Measurements from ENCODE around the gene CNN1. TPM values are rescaled to one million over a fixed set of nuclear protein-coding genes. Genes with fewer than 3 reads are reported as not detected.

The CNN1 gene
- total and polyA plus RNA-seq, 9 donors, result 40.4 to 144 (median 72.4) TPM

DNA sequence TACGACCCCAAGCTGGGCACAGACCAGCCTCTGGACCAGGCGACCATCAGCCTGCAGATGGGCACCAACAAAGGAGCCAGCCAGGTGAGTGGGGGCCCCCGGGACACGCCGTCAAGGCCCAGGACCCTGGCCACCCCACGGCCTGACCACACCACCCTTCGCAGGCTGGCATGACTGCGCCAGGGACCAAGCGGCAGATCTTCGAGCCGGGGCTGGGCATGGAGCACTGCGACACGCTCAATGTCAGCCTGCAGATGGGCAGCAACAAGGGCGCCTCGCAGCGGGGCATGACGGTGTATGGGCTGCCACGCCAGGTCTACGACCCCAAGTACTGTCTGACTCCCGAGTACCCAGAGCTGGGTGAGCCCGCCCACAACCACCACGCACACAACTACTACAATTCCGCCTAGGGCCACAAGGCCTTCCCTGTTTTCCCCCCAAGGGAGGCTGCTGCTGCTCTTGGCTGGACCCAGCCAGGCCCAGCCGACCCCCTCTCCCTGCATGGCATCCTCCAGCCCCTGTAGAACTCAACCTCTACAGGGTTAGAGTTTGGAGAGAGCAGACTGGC is 10.8 kb downstream of the CNN1 start:
- DNase-seq, result no peak
- 87% methylated on average over 23 of the region's 24 CpGs for WGBS (ENCODE audit: insufficient coverage)
- Histone ChIP-seq H3K27ac (ENCODE audit: low read length) (no peak overlapping the region), H3K9me3 (replicated peaks; ENCODE audit: control insufficient read depth, low read depth, low read length) (no peaks in the 10 kb centered on the region), H3K36me3 (ENCODE audit: control insufficient read depth, insufficient read depth, low read length) (peaks cover 28% of the 10 kb centered on the region), H3K4me1 (ENCODE audit: control insufficient read depth, insufficient read depth, low read length) (no peaks in the 10 kb centered on the region), H3K27me3 (ENCODE audit: control insufficient read depth, insufficient read depth, low read length) (no peaks in the 10 kb centered on the region), H3K4me3 (ENCODE audit: low read length) (no peak overlapping the region)

DNA sequence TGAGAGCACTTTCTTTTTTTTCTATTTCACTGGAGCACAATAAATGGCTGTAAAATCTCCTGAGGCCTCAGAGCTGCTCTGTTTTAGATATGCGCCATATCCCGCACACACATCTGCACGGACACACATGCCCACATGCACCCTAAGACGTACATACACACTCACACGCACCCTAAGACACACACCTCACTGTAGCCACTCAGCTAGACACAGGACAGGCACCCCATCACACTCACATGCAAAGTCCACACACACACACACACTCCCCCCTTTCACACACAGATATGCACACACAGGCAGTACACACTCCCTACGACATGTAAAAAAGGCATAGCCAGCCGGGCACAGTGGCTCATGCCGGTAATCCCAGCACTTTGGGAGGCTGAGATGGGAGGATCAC is 11.6 kb downstream of the CNN1 start:
- Histone ChIP-seq H3K36me3 (ENCODE audit: control insufficient read depth, insufficient read depth, low read length) (peaks cover 31% of the 10 kb centered on the region), H3K4me3 (ENCODE audit: low read length) (no peak overlapping the region), H3K27ac (ENCODE audit: low read length) (no peak overlapping the region), H3K4me1 (ENCODE audit: control insufficient read depth, insufficient read depth, low read length) (no peaks in the 10 kb centered on the region), H3K9me3 (replicated peaks; ENCODE audit: control insufficient read depth, low read depth, low read length) (no peaks in the 10 kb centered on the region), H3K27me3 (ENCODE audit: control insufficient read depth, insufficient read depth, low read length) (no peaks in the 10 kb centered on the region)
- 90% methylated on average over 5 of the region's 8 CpGs for WGBS (ENCODE audit: insufficient coverage)
- no peak for DNase-seq

DNA sequence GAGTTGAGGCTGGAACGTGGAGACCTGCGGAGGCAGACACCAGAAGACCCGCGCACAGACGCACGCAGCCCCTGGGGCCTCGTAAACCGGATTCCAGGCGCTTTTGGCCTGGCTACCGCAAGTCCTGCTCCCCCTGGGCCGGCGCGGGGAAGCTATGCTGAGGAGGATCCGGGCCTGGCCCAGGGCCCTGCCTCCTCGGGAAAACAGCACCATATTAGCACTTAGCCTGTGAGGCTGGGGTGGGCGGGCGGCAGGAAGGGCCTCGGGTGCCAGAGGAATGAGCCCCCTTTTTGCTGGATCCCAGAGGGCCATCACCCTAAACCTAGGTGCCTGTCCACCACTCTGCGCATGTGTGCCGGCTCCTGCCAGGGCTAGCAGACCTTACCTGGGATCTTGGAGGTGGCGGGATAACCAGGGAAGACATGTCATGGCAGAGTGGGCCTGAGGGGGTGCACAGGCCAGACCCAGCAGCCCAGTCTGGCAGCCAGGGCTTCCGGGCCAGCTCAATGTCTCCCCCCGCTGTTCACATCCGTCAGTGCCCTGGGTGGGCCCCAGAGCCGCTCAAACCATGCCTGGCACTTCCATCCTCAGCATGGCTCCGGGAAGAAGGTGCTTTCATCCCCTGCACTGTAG is 13.1 kb downstream of the CNN1 start:
- H3K36me3 ChIP-seq (ENCODE audit: control insufficient read depth, insufficient read depth, low read length), result peaks cover 36% of the 10 kb centered on the region
- 48% methylated on average over 22 of the region's 26 CpGs for WGBS (ENCODE audit: insufficient coverage)
- no peak overlapping the region for H3K4me3 ChIP-seq (ENCODE audit: low read length)
- H3K4me1 ChIP-seq (ENCODE audit: control insufficient read depth, insufficient read depth, low read length), result no peaks in the 10 kb centered on the region
- no peaks in the 10 kb centered on the region for H3K9me3 ChIP-seq (replicated peaks; ENCODE audit: control insufficient read depth, low read depth, low read length)
- H3K27ac ChIP-seq (ENCODE audit: low read length), result no peak overlapping the region
- peak; percentile 36 for DNase-seq
- no peaks in the 10 kb centered on the region for H3K27me3 ChIP-seq (ENCODE audit: control insufficient read depth, insufficient read depth, low read length)

DNA sequence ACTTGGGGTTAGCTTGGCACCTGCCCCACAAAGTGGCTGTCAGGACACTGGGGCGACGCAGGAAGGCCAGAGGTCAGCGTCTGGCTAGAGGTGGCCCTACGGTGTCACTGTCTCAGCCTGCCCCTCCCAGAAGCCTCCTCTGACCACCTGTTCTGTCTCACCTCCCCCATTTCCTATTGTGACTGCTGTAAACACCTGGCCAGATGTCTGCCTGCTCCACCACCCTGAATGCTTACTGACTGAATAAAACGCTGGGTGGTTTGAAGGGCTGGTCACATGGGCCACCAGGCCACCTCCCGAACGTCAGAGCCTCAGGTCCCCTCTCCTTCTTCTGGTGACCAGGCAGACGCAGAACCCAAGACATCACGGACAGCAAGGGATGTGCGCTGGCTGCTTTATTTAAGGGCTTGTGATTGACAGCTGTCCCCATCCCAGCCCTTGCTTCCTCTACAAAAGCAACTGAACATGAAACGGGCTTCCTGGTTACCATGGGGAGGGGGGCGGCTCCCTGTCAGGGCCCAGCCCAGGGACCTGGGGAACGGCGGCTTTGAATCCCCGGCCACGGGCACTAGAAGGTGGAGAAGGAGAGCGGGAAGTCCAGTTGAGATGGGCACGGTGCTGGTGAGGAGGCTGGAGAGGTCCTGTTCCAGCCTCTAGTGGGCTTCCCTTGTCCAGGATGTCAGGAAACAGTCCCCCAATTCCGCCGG is 14.2 kb downstream of the CNN1 start:
- Histone ChIP-seq H3K9me3 (replicated peaks; ENCODE audit: control insufficient read depth, low read depth, low read length) (no peaks in the 10 kb centered on the region), H3K36me3 (ENCODE audit: control insufficient read depth, insufficient read depth, low read length) (peaks cover 37% of the 10 kb centered on the region), H3K27ac (ENCODE audit: low read length) (no peak overlapping the region), H3K27me3 (ENCODE audit: control insufficient read depth, insufficient read depth, low read length) (no peaks in the 10 kb centered on the region), H3K4me3 (ENCODE audit: low read length) (no peak overlapping the region), H3K4me1 (ENCODE audit: control insufficient read depth, insufficient read depth, low read length) (peaks cover 2% of the 10 kb centered on the region)
- 80% methylated on average over 17 of the region's 20 CpGs for WGBS (ENCODE audit: insufficient coverage)
- DNase-seq, result no peak

DNA sequence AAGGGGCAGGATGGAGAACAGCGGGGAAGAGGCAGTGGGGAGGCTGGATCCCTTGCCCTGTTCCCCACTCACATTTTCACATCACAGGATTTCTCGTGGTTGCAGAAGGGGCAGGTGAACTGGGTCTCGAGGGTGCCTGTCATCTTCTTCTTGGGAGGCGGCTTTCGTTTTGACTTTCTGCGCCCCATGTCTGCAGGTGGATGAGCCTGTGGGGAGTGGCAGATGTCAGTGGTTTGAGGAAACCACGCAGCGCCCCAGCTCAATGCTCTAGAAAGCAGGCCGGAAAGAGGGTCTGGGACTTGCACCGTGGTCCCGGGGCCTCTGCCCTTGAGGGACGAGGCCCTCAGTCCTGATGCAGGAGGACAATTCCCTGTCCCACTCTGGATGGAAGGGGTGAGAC is 15.5 kb downstream of the CNN1 start:
- H3K27ac ChIP-seq (ENCODE audit: low read length), result no peak overlapping the region
- no peak for DNase-seq
- WGBS (ENCODE audit: insufficient coverage), result 96% methylated on average over 8 of the region's 12 CpGs
- H3K36me3 ChIP-seq (ENCODE audit: control insufficient read depth, insufficient read depth, low read length), result peaks cover 37% of the 10 kb centered on the region
- peaks cover 10% of the 10 kb centered on the region for H3K4me1 ChIP-seq (ENCODE audit: control insufficient read depth, insufficient read depth, low read length)
- no peaks in the 10 kb centered on the region for H3K27me3 ChIP-seq (ENCODE audit: control insufficient read depth, insufficient read depth, low read length)
- no peak overlapping the region for H3K4me3 ChIP-seq (ENCODE audit: low read length)
- no peaks in the 10 kb centered on the region for H3K9me3 ChIP-seq (replicated peaks; ENCODE audit: control insufficient read depth, low read depth, low read length)

DNA sequence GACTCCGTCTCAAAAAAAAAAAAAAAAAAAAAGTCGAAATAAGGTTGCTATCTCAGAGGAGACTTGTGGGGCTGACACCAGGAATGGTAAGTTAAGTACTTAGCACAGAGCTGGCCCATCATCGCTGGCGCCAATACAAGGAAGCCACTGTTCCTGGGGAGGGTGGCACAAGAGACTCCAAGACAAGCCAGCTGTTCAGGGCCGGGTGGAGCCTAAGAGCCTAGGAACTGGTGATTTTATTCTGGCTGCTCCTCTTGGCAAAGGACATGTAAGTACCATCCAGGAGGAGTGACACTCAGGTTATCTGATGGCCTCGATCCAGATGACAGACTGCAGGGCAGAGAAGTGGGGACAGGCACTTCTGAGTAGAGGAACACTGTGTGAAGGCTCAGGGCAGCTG is 16.6 kb downstream of the CNN1 start:
- no peaks in the 10 kb centered on the region for H3K9me3 ChIP-seq (replicated peaks; ENCODE audit: control insufficient read depth, low read depth, low read length)
- no peak overlapping the region for H3K27ac ChIP-seq (ENCODE audit: low read length)
- H3K4me1 ChIP-seq (ENCODE audit: control insufficient read depth, insufficient read depth, low read length), result peaks cover 18% of the 10 kb centered on the region
- H3K27me3 ChIP-seq (ENCODE audit: control insufficient read depth, insufficient read depth, low read length), result no peaks in the 10 kb centered on the region
- peaks cover 37% of the 10 kb centered on the region for H3K36me3 ChIP-seq (ENCODE audit: control insufficient read depth, insufficient read depth, low read length)
- WGBS (ENCODE audit: insufficient coverage), result 85% methylated on average over 5 of the region's 6 CpGs
- H3K4me3 ChIP-seq (ENCODE audit: low read length), result no peak overlapping the region
- DNase-seq, result no peak

DNA sequence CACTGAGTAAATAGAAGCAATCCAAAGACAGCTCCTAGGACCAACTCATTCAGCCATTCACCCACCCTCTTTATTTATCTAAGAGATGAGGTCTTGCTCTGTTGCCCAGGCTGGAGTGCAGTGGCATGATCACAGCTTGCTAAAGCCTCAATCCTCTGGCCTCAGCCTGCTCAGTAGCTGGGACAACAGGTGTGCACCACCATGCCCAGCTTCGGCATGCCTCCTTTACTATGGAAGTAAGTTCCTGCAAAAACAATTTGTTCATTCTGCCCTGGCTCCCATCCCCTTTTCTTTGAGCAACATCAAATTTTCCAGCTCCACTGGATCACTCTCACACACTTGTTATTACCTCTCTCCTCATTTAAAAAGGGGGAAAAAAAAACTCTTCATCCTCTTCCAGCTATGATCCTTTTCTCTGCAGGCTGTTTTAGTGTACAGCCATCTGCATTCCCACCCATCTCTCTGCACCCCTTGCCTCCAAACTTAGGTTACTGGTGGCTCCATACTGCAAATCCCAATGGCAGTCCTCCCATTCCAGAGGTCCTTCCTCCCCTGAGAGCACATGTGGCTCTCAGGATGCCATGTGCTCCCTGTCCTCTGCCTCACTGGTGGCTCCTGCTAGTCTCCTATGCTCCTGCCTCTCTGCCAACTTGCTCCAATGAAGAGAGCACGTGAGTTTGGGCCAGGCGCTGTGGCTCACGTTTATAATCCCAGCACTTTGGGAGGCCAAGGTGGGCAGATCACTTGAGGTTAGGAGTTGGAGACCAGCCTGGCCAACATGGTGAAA is 18.2 kb downstream of the CNN1 start:
- WGBS (ENCODE audit: insufficient coverage), result 89% methylated on average over 2 of the region's 4 CpGs
- Histone ChIP-seq H3K4me3 (ENCODE audit: low read length) (no peak overlapping the region), H3K27me3 (ENCODE audit: control insufficient read depth, insufficient read depth, low read length) (no peaks in the 10 kb centered on the region), H3K9me3 (replicated peaks; ENCODE audit: control insufficient read depth, low read depth, low read length) (no peaks in the 10 kb centered on the region), H3K27ac (ENCODE audit: low read length) (no peak overlapping the region), H3K36me3 (ENCODE audit: control insufficient read depth, insufficient read depth, low read length) (peaks cover 37% of the 10 kb centered on the region), H3K4me1 (ENCODE audit: control insufficient read depth, insufficient read depth, low read length) (peaks cover 20% of the 10 kb centered on the region)
- DNase-seq, result no peak

DNA sequence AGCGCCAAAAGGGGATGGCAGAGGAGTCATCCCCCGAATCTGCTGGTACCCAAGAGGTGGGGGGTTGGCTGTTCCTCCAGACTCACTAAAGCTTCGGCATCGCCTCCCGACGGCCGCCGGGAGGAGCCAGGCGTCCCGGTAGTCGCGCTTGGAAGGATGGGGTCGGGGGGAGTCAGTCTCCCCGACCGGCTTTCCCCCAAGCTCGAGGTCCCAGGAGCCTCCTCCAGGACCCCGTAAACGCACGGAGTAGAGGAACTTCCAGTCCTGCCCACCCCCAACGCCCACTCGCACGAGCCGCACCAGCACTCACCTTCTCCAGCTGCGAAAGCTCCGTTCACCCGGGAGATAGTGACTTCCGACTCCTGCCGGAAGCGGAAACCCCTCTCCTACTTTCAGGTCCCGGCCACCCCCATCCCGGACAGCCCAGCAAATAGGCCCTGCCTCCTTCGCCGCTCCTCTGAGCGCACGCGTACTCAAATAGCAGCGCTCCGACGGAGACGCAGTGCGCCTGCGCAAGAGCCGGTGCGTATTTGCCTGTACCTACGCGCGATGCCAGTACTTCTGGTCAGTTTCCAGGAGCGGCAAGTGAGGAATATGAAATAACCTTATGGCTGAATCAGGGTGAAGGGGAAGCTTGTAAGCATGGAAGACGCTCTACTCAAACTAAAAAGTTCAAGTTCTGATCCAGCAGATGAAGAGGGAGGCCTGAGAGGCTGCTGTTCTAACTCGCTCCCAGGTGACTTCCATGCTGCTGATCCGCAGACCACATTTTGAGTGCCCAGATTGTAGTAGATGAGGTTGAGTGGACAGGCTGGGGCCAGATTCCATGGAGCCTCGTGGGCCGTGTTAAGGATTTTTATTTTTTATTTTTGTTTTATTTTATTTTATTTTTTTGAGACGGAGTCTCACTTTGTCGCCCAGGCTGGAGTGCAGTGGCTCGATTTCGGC is 20.5 kb downstream of the CNN1 start, which contains the start of gene ELOF1:
Gene ELOF1, minus strand, starts transcription at position 350 of the 948 bp plus-strand sequence. CDS start 4,883 bp downstream, outside the sequence.
- Histone ChIP-seq H3K9me3 (replicated peaks; ENCODE audit: control insufficient read depth, low read depth, low read length) (no peaks in the 10 kb centered on the region), H3K4me3 (ENCODE audit: low read length) (peak within 1 kb of the TSS; percentile 94), H3K27me3 (ENCODE audit: control insufficient read depth, insufficient read depth, low read length) (no peaks in the 10 kb centered on the region), H3K36me3 (ENCODE audit: control insufficient read depth, insufficient read depth, low read length) (peaks cover 16% of the 10 kb centered on the region), H3K4me1 (ENCODE audit: control insufficient read depth, insufficient read depth, low read length) (peaks cover 20% of the 10 kb centered on the region), H3K27ac (ENCODE audit: low read length) (peak within 1 kb of the TSS; percentile 76)
- WGBS (ENCODE audit: insufficient coverage), result 0% methylated on average over 34 of the region's 57 CpGs
- peak; percentile 99 for DNase-seq

DNA sequence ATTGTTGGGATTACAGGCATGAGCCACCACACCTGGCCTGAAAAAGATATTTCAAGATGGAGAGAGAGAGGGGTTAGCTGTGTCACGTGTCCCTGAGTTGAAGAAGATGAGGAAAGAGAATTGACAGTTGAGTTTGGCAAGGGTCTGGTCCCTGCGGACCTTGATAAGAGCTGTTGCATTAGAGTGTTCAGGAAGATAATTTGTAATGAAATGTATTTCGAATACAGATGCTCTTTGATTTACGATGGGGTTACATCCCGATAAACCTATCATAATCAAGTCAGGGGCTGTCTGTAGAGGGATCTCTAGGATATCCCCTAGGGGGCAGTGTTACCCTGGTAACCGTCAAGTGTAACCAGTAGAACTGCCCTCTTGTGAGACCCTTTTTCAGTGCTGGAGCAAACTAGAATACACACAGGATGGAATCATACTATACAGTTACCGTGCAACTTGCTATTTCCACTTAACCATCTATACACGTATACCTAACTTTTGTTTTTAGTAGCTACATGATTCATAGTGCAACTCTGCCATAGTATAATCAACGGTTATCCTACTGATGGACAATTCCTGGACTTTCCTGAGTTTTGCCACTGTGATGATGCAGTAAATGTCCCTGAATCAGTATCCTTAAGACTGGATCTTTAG is 21.9 kb downstream of the CNN1 start:
- DNase-seq, result peak; percentile 67
- Histone ChIP-seq H3K27ac (ENCODE audit: low read length) (no peak overlapping the region), H3K27me3 (ENCODE audit: control insufficient read depth, insufficient read depth, low read length) (no peaks in the 10 kb centered on the region), H3K4me3 (ENCODE audit: low read length) (no peak overlapping the region), H3K4me1 (ENCODE audit: control insufficient read depth, insufficient read depth, low read length) (peaks cover 20% of the 10 kb centered on the region), H3K36me3 (ENCODE audit: control insufficient read depth, insufficient read depth, low read length) (peaks cover 7% of the 10 kb centered on the region), H3K9me3 (replicated peaks; ENCODE audit: control insufficient read depth, low read depth, low read length) (no peaks in the 10 kb centered on the region)
- 29% methylated on average over 4 of the region's 9 CpGs for WGBS (ENCODE audit: insufficient coverage)

Measured in muscle of leg (tissue), 11 donors.